Fibroblast of skin of abdomen (primary cell): Measurements from ENCODE around the gene TTC4.

Experiments used
- DNase-seq: peaks from one replicate; pipeline ENCODE4 v3.0.0-alpha.2; 2013

The TTC4 gene

GRCh38 chr1:54705153-54705552 is 10.5 kb upstream of the TTC4 start:
- DNase-seq: no peak

- DNase-seq: no peak
Observed at GRCh38 chr1:54706419-54706818, 9.2 kb upstream of the TTC4 start.

- no peak for DNase-seq
Observed at GRCh38 chr1:54708385-54708784, 7.3 kb upstream of the TTC4 start.

GRCh38 chr1:54709547-54710292 is 5.9 kb upstream of the TTC4 start:
- no peak for DNase-seq

- no peak for DNase-seq
Observed at GRCh38 chr1:54710434-54710833, 5.2 kb upstream of the TTC4 start.

GRCh38 chr1:54710841-54711240 is 4.8 kb upstream of the TTC4 start:
- no peak for DNase-seq

- no peak for DNase-seq
Observed at GRCh38 chr1:54711536-54711935, 4.1 kb upstream of the TTC4 start.

GRCh38 chr1:54714881-54715492 is 674 bp upstream of the TTC4 start:
- DNase-seq: no peak

- DNase-seq: peak; percentile 47
Observed at GRCh38 chr1:54716299-54717047, 812 bp downstream of the TTC4 start.

GRCh38 chr1:54721719-54722118 is 6.1 kb downstream of the TTC4 start:
- no peak for DNase-seq

- DNase-seq: no peak
Observed at GRCh38 chr1:54723985-54724384, 8.3 kb downstream of the TTC4 start.

- no peak for DNase-seq
Observed at GRCh38 chr1:54724771-54725170, 9.1 kb downstream of the TTC4 start.

GRCh38 chr1:54728027-54728426 is 12.4 kb downstream of the TTC4 start:
- no peak for DNase-seq

GRCh38 chr1:54736685-54737084 is 21.0 kb downstream of the TTC4 start:
- no peak for DNase-seq

GRCh38 chr1:54738244-54738643 is 22.6 kb downstream of the TTC4 start:
- DNase-seq: no peak

GRCh38 chr1:54741531-54741930 is 25.9 kb downstream of the TTC4 start:
- DNase-seq: no peak

- DNase-seq: peak; percentile 22
Observed at GRCh38 chr1:54742282-54742681, 26.6 kb downstream of the TTC4 start.

- no peak for DNase-seq
Observed at GRCh38 chr1:54743416-54744226, 28.0 kb downstream of the TTC4 start.

- no peak for DNase-seq
Observed at GRCh38 chr1:54744696-54745095, 29.0 kb downstream of the TTC4 start.

GRCh38 chr1:54745274-54745673 is 29.6 kb downstream of the TTC4 start:
- DNase-seq: no peak

GRCh38 chr1:54745864-54746263 is 30.2 kb downstream of the TTC4 start:
- DNase-seq: no peak

GRCh38 chr1:54748094-54748835 is 32.6 kb downstream of the TTC4 start:
- no peak for DNase-seq
